ENCODE measurements around the gene ERBIN. TPM values are rescaled to one million over a fixed set of nuclear protein-coding genes. Genes with fewer than 3 reads are reported as not detected.

ERBIN gene
- total RNA-seq, 1 experiment from 2014 or later = 88.4 TPM

DNA sequence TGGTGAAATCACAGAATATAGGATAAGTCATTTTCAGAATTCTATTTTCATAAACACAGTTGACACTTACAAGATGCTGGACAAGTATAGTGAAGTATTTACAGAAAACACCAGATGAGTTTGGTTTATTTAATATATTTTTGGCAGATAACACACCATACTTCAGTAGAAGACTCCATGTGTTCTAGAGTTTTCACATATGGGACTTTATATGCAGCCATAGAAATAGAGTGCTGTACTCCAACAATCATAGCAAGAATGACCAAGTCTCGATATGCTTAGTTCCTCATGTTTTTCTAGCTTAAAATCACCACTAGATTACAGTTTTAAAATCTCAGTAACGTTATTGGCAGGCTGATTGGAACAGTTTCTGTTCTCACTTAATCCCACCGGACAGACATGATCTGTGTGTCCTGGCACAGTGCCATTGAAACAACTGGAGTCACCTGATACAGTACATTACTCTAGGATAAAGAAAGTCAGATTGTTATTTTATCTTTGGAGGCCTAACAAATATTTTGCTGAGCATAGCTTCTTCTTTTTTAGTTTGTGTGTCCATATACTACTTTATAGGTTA, 45.8 kb upstream of the ERBIN start:
- CTCF ChIA-PET = no interaction called here
- POLR2A ChIA-PET = no interaction called here

DNA sequence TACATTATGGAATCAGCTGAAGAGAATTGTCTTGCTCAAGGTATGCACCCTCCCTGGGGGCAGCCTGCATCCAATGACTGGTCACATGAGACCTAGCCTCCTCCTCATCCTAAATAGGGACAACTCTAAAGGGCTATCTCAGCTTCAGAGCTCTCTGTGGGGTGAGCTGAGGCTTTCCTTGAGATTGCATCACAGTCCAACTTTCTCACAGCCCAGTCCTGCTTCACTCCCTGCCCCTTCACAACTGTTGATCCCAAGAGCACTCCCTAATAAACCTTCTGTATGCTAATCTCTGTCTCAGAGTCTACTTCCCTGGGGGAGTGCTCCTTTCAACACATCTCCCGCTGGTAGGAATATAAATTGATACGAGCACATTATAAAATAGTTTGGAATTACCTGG, 44.1 kb upstream of the ERBIN start:
- intact Hi-C loops (cut with micrococcal nuclease; ENCODE audit: unreplicated experiment) = no loop called here
- Histone ChIP-seq H3K4me3 (ENCODE audit: low read depth in 2 of 2, low read length in 2 of 2) (no peak overlapping the region), H3K4me1 (ENCODE audit: control insufficient read depth, insufficient read depth, low read length) (no peaks in the 10 kb centered on the region), H3K27ac (ENCODE audit: low read length) (no peak overlapping the region), H3K27me3 (ENCODE audit: control insufficient read depth, insufficient read depth, low read length) (no peaks in the 10 kb centered on the region), H3K36me3 (ENCODE audit: control insufficient read depth, insufficient read depth, low read length) (no peaks in the 10 kb centered on the region), H3K9me3 (ENCODE audit: control insufficient read depth, insufficient read depth, low read depth, low read length) (no peaks in the 10 kb centered on the region)
- in situ Hi-C loops (cut with HindIII; ENCODE audit: low pct_unique_long_range_greater_than_20kb, low sequenced_read_pairs) = no loop called here
- TF ChIP-seq, protein P1, sequence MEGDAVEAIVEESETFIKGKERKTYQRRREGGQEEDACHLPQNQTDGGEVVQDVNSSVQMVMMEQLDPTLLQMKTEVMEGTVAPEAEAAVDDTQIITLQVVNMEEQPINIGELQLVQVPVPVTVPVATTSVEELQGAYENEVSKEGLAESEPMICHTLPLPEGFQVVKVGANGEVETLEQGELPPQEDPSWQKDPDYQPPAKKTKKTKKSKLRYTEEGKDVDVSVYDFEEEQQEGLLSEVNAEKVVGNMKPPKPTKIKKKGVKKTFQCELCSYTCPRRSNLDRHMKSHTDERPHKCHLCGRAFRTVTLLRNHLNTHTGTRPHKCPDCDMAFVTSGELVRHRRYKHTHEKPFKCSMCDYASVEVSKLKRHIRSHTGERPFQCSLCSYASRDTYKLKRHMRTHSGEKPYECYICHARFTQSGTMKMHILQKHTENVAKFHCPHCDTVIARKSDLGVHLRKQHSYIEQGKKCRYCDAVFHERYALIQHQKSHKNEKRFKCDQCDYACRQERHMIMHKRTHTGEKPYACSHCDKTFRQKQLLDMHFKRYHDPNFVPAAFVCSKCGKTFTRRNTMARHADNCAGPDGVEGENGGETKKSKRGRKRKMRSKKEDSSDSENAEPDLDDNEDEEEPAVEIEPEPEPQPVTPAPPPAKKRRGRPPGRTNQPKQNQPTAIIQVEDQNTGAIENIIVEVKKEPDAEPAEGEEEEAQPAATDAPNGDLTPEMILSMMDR (IDR thresholded peaks at IDR 0.05) = no peak
- TF ChIP-seq SIN3A (IDR thresholded peaks at IDR 0.05; ENCODE audit: borderline replicate concordance, insufficient read depth, low read depth, low read length) (no peak), TCF7L2 (IDR thresholded peaks at IDR 0.05; ENCODE audit: low read depth, low read length) (no peak), POLR2AphosphoS5 (IDR thresholded peaks at IDR 0.05; ENCODE audit: low read depth, low read length) (no peak)
- TF ChIP-seq, protein P2, sequence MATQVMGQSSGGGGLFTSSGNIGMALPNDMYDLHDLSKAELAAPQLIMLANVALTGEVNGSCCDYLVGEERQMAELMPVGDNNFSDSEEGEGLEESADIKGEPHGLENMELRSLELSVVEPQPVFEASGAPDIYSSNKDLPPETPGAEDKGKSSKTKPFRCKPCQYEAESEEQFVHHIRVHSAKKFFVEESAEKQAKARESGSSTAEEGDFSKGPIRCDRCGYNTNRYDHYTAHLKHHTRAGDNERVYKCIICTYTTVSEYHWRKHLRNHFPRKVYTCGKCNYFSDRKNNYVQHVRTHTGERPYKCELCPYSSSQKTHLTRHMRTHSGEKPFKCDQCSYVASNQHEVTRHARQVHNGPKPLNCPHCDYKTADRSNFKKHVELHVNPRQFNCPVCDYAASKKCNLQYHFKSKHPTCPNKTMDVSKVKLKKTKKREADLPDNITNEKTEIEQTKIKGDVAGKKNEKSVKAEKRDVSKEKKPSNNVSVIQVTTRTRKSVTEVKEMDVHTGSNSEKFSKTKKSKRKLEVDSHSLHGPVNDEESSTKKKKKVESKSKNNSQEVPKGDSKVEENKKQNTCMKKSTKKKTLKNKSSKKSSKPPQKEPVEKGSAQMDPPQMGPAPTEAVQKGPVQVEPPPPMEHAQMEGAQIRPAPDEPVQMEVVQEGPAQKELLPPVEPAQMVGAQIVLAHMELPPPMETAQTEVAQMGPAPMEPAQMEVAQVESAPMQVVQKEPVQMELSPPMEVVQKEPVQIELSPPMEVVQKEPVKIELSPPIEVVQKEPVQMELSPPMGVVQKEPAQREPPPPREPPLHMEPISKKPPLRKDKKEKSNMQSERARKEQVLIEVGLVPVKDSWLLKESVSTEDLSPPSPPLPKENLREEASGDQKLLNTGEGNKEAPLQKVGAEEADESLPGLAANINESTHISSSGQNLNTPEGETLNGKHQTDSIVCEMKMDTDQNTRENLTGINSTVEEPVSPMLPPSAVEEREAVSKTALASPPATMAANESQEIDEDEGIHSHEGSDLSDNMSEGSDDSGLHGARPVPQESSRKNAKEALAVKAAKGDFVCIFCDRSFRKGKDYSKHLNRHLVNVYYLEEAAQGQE (IDR thresholded peaks at IDR 0.05; ENCODE audit: insufficient read depth in 1 of 2, low read depth in 2 of 2, low read length in 1 of 2) = no peak
- DNase-seq (ENCODE audit: low read depth, low spot score) (no peak), ATAC-seq (no peak)
- ChIA-PET POLR2A (no interaction called here), CTCF (no interaction called here)
- BruUV-seq (replicated peaks) = no TSS peak

More for the DNA sequence above, 45.8 kb upstream of the ERBIN start:
- in situ Hi-C loops (cut with HindIII; ENCODE audit: low pct_unique_long_range_greater_than_20kb, low sequenced_read_pairs) (no loop called here), intact Hi-C loops (cut with micrococcal nuclease; ENCODE audit: unreplicated experiment) (no loop called here)
- H3K27me3 ChIP-seq (ENCODE audit: control insufficient read depth, insufficient read depth, low read length) = no peaks in the 10 kb centered on the region
- H3K4me1 ChIP-seq (ENCODE audit: control insufficient read depth, insufficient read depth, low read length) = no peaks in the 10 kb centered on the region
- no peak for ATAC-seq
- H3K36me3 ChIP-seq (ENCODE audit: control insufficient read depth, insufficient read depth, low read length) = no peaks in the 10 kb centered on the region
- H3K9me3 ChIP-seq (ENCODE audit: control insufficient read depth, insufficient read depth, low read depth, low read length) = no peaks in the 10 kb centered on the region
- no peak for DNase-seq (ENCODE audit: low read depth, low spot score)
- H3K4me3 ChIP-seq (ENCODE audit: low read depth in 2 of 2, low read length in 2 of 2) = no peak overlapping the region
- H3K27ac ChIP-seq (ENCODE audit: low read length) = no peak overlapping the region
- no TSS peak for BruUV-seq (replicated peaks)
- TF ChIP-seq, protein P2 (IDR thresholded peaks at IDR 0.05; ENCODE audit: insufficient read depth in 1 of 2, low read depth in 2 of 2, low read length in 1 of 2) = no peak
- TF ChIP-seq POLR2AphosphoS5 (IDR thresholded peaks at IDR 0.05; ENCODE audit: low read depth, low read length) (no peak), TCF7L2 (IDR thresholded peaks at IDR 0.05; ENCODE audit: low read depth, low read length) (no peak), SIN3A (IDR thresholded peaks at IDR 0.05; ENCODE audit: borderline replicate concordance, insufficient read depth, low read depth, low read length) (no peak)
- TF ChIP-seq, protein P1 (IDR thresholded peaks at IDR 0.05) = no peak
